Fibroblast of upper back skin (primary cell): ENCODE data around the gene DYNLT2.
A peak's percentile ranks its signal among the peaks of the same experiment; 100 is the strongest.
"Not testable (repeated sequence)": the region's sequence is repeated elsewhere in the genome, so short reads cannot be mapped to it uniquely, and the experiment has no call there.

ENCODE experiments used
- DNase-seq: peaks from one replicate; pipeline ENCODE4 v3.0.0-alpha.2; 2013

The DYNLT2 gene

DNA sequence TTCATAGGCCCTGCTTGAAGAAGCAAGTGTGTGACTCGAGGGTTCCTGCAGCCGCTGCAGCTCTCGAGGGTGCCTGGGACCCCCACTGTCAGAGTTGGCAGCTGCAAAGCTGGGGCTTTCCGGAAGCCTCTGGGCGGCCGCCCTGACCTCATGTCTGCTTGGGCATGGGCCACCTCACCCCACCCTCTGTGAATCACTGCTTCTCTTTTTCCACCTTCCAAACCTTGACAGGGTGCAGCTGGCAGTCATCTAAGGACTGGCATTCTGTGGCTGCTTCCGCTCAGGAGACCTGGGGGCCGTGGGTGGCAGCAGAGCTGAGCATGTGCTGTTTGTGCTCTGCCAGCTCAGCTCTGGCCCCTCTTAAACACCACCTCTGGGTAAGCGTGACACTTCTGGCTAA lies 32.0 kb upstream of the DYNLT2 start:
- DNase-seq: no peak

DNA sequence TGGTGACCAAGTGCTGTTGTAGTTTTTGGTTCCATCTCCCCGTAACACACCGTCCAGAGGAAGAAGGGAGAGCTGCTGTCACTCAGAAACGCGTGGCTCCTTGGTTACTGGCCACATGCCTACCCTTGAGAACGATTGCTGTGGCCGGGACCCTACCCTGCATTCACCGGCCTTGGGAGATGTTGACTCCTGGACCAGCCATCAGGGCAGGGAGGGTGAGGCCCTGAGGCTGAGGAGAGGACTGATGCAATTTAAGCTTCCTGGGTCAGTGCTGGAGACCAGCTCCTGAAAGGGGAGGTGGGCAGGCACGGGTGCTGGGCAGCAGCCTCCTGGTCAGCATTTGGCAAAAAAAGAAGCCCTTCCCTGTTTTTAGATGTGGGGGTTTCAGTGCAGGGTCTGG lies 31.6 kb upstream of the DYNLT2 start:
- DNase-seq: no peak

GRCh38 chr6:169780571-169781091 lies 29.3 kb upstream of the DYNLT2 start:
- DNase-seq: no peak

DNA sequence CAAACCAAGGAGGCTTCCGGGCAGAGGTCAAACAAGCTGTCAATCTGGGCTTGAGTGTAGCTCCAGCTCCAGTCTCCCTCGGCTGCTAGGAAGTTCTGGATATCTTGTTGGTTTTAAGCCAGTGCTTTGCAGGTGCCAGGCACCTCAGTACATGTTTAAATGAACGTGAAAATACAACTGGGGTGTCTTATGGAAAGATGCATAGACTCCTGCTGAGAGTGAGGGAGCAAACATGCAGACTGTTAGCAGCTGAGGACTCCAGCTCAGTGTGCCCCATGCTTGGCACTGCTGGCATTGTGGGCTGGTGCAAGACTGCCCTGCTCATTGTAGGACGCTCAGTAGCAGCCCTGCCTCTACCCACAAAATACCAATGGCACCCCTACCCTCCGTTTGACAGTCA lies 28.5 kb upstream of the DYNLT2 start:
- DNase-seq: no peak

GRCh38 chr6:169779092-169779815 lies 27.9 kb upstream of the DYNLT2 start:
- DNase-seq: no peak

DNA sequence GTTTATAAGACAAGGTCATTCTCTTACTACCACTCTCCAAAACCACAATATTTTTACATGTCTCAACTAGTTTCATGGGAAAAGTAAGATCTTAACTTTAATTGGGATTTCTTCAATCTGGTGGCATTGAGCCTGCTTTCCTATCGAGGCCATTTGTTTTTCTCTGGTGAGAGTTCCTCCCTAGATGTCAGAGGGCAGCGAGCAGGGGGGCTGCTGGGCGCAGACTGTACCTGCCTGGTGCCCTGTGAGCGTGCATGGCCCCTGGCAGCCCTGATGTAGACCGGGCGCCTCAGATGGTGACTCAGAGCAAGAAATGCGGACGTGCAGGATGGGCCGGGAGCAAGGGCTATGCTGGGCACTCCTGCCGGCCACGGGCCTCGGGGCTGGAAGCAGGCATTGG lies 27.3 kb upstream of the DYNLT2 start:
- DNase-seq: no peak

GRCh38 chr6:169777896-169778295 lies 26.5 kb upstream of the DYNLT2 start:
- DNase-seq: no peak

DNA sequence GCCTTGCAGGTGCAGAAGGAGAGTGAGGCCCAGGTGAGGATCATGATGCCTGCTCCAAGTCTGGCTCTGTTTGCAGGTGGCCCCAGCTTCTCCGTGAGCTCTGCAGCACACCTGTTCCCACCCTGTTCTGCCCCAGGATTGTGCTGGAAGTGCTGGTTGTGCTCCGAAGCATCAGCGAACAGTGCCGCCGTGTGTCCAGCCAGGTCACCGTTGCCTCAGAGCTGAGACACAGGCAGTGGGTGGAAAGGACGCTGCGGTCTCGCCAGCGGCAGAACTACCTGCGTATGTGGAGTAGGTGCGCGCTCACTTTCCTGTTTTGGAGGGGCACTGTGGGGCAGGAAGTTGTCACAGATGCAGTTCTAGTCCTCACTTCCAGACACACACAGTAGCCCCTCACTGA lies 25.0 kb upstream of the DYNLT2 start:
- no peak for DNase-seq

DNA sequence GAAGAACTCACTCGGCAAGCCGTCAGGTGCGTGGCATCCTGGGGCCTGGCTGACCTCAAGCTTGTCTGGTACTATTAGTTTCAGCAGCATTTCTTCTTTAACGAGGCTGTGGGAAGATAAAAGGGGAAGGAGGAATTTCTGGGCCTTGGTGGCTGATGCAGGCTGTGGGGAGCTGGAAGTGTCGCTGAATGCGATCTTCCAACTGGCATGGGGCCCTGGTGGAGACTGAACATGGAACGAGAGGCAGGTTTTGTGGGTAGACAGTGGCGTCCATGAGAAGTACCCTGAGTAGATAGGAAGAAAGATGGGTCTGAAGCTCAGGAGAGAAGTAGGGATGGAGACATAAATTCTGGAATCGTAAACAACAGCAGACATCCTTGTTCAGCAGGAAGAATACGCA lies 23.9 kb upstream of the DYNLT2 start:
- no peak for DNase-seq

GRCh38 chr6:169774347-169774746 lies 23.0 kb upstream of the DYNLT2 start:
- DNase-seq: no peak

GRCh38 chr6:169766921-169767736 lies 15.8 kb upstream of the DYNLT2 start:
- DNase-seq: no peak

- no peak for DNase-seq
Observed at GRCh38 chr6:169766232-169766631, 14.9 kb upstream of the DYNLT2 start.

GRCh38 chr6:169765789-169766188 lies 14.4 kb upstream of the DYNLT2 start:
- DNase-seq: not testable (repeated sequence)

- DNase-seq: no peak
Observed at GRCh38 chr6:169763881-169764280, 12.5 kb upstream of the DYNLT2 start.

DNA sequence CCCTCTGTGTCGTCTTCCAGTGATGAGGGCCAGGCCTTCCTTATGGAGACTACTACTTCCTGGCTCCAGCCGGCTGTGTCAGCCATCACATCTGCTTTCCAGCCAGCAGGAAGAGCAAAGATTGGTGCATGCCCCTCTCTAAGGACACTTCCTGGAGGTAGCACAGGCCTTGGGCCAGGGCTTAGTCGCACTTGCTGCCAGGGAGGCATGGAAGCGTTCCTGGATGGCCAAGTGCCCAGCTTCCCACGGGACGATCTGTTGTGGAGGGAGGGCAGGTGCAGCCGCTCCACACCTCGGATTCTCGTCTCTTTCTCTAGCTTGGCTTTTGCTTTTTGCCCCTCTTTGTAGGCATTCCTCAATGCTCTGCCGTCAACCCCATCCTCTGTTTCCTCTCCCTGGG lies 11.9 kb upstream of the DYNLT2 start:
- no peak for DNase-seq

GRCh38 chr6:169755162-169755561 lies 3.8 kb upstream of the DYNLT2 start:
- DNase-seq: no peak

- no peak for DNase-seq
Observed at GRCh38 chr6:169752074-169752623, 777 bp upstream of the DYNLT2 start.

- no peak for DNase-seq
Observed at GRCh38 chr6:169746556-169746955, 4.8 kb downstream of the DYNLT2 start.

DNA sequence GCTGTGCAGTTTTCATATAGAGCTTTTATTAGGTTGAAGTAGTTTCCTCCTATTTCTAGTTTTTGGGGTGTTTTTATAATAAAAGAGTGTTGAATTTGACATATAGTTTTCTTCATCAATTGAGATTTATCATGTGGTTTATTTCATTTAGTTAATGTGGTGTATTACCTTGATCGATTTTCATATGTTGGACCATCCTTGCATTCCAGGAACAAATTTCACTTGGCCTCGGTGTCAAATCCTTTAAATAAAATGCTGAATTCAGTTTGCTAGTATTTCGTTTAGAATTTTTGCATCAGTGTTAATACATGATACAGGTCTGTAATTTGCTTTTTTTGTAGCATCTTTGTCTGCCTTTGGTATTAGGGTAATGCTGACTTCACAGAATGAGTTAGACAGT lies 6.0 kb downstream of the DYNLT2 start:
- no peak for DNase-seq

DNA sequence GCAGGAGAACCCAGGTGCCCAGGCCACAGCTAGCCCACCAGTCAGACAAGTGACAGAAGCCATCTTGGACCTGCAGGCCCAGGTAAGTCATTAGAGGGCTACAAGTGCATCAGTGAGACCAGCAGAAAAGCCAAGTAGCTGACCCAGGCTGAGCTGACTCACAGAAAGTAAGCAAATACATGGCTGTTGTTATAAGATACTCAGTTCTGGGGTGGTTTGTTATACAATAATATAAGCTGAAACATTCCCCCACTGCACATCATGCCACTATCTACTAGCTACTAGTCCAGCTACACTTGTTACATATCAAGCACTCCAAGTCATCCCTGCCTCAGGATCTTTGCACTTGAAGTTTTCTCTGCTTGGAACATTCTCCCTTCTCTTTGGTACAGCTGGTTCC lies 10.0 kb downstream of the DYNLT2 start:
- DNase-seq: no peak

GRCh38 chr6:169738976-169739529 lies 12.3 kb downstream of the DYNLT2 start:
- peak; percentile 9 for DNase-seq

GRCh38 chr6:169738204-169738975 lies 13.0 kb downstream of the DYNLT2 start:
- DNase-seq: peak; percentile 8

DNA sequence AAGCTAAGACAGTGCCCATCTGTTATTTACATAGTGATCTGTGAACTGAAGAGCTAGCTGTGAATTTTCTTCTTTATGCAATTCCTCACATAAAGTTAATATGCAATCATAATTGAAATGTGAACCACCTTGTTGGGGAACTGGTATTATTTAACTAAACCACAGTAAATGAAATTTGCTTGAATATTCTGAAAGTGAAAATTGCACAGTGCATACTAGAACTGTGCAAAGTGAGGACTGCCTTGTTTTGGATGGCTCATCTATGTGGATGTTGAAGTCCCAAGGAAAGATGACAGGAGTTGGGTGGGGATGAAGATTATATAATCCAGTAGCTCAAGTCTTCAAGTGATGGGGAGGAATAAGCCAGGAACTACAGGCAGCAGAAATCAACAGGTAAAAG lies 21.4 kb downstream of the DYNLT2 start:
- DNase-seq: no peak
